HPDE6-E6E7 (cell line): ENCODE measurements around the gene SLMAP.

ENCODE experiments used
- DNase-seq: peaks from one replicate; pipeline ENCODE4 v3.0.0; 2011; ENCODE audit warnings: missing footprints; ENCODE audit errors: extremely low spot score

Gene SLMAP

GRCh38 chr3:57749542-57749941 is 6.6 kb upstream of the SLMAP start:
- DNase-seq = no peak

- DNase-seq = no peak
These were observed 3.8 kb upstream of the SLMAP start for GRCh38 chr3:57752307-57752706.

DNA sequence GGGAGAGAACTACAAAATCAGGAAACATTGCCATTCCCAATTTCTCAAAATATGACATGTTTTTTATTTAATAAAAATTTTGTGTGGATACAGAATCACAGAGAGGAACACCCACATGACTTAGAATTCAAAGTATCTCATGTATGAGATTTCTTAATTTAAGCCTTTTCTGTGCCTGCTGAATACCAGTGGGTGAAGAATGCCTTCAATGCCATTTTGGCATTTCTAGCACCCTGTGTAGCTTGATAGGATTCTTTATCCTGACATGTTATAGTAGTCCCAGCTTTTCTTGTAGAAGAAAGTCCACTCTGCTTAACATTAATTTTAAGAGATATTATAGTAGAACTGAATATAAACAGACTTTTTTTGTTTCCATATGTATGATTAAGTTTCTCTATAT is 3.1 kb upstream of the SLMAP start:
- no peak for DNase-seq

GRCh38 chr3:57755368-57755675 is 787 bp upstream of the SLMAP start:
- DNase-seq = no peak

- no peak for DNase-seq
These were observed 656 bp downstream of the SLMAP start for GRCh38 chr3:57756528-57757401.

DNA sequence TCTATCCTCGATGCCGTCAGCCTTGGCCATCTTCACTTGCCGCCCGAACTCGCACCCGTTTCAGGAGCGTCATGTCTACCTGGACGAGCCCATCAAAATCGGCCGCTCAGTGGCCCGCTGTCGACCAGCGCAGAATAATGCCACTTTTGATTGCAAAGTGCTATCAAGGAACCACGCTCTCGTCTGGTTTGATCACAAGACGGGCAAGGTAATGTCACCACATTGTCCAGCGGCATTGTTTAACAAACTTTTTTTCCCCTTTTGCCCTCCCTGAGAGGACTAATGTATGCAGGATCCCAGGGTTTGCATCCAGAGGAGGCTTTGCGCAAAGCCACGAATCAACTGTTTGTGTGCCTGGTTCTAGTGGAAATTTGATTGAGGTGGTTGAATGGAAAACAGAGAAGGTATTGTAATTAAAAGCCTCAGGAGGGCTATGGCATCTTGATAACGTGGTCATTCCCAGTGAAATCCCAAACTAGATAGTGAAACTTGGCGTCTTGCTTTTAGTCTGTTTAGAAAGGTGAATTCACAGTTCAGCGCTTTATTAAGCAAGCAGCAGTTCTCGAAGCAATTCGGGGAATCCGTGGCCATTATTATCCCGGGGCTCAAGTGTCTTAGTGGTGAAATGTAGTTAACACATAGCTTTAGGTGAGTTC is 1.7 kb downstream of the SLMAP start:
- DNase-seq = no peak

DNA sequence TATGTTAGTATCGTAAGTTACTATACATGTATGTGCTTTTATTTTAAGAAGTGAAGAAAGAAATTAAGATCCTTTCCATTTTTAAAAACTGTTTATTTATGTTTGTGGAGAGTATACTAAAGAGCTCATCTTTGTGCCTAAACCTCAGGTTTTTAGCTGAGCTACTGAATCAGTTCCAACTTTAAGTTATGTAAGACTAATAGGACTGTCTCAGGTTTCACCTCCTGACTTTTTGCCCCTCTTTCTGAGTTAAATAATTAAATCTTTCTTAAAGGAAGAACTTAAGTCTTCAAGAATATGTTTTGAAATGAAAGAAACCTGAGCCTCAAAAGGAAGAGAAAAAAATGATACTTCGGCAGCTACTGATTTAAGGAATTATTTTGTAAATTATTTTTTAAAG is 2.6 kb downstream of the SLMAP start:
- no peak for DNase-seq

DNA sequence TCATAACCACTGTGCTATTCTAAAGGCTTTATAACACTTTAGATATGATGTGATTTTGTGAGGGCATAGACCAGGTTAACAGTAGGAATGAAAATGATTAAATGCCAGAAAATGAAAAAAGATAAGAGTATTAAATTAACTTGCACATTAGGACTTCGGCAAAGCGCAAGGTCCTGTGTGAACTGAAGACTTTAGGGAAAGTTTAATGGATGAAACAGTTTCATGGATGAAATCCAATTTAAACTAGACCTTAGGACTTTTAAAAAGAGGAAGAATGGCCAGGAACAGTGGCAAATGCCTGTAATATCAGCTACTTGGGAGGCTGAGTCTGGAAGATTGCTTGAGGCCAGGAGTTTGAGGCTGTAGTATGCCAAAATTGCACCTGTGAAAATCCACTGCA is 8.7 kb downstream of the SLMAP start:
- DNase-seq = no peak

DNA sequence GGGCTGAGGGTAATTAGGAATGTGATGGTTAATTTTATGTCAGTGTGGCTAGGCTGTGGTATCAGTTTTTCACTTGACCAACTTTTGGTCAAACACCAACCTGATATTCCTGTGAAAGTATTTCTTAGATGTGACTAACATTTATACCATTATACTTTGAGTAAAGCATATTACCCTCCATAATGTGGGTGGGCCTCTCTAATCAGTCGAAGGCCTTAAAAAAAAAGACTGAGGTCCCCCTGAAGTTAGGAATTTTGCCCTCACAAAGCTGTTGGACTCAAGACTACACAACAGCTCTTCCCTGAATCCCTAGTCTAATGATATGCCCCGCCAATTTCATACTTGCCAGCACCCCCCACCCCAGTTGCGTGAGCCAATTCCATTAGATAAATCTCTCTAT is 12.5 kb downstream of the SLMAP start:
- DNase-seq = no peak

DNA sequence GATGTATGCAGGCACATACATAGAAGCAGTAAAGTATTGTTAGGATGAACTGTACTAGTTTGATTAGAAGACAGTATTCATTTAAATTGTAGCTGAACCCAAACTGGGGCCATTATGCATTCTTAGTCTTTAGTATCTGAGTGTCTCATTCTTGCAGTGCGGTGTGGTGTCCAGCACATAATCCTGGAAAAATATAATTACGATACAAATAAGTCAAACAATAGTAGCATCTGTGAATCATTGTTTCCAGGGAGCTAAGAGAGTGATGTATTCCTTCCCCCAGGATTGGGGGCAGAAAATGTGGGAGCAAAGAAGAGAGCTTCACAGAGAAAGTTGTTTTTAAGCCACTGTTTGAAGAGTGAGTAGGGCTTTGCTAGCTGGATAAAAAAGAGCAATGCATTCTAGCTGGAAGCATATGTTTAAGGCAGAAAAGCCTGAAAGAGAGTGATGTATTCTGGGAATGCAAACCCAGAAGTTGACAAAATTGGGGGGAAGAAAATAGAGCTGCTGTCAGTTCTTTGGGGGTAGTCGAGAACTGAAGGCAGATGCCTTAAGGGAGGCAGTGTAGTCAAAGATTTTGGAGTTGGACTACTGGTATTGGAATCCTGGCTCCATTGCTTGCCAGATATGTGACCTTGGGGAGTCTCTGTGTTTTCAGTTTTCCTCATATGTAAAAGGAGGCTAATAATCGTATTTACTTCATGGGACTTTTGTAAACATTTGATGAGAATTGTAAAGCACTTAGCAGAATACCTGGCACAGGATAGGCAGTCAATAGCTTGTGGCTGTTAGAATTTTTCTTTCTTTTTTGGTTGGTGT is 14.1 kb downstream of the SLMAP start:
- DNase-seq = no peak

- no peak for DNase-seq
These were observed 16.1 kb downstream of the SLMAP start for GRCh38 chr3:57772251-57772650.

DNA sequence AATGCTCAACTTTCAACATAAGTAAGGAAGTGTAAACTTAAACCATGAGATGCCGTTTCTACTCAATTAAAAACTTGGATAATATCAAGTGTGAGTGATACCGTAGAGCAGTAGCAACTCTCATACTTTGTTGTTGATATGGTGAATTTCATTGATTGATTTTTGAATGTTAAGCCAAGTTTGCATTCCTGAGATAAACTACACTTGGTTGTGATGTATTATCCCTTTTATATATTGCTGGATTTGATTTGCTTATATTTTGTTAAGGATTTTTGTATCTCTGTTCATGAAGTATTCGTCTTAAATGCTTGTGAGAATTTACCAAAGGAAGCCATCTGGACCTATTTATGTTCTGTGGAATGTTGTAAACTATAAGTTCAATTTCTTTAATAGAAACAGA is 21.7 kb downstream of the SLMAP start:
- DNase-seq = no peak

GRCh38 chr3:57778494-57778893 is 22.4 kb downstream of the SLMAP start:
- no peak for DNase-seq

- no peak for DNase-seq
These were observed 23.6 kb downstream of the SLMAP start for GRCh38 chr3:57779666-57780065.

GRCh38 chr3:57783186-57784088 is 27.3 kb downstream of the SLMAP start:
- no peak for DNase-seq

DNA sequence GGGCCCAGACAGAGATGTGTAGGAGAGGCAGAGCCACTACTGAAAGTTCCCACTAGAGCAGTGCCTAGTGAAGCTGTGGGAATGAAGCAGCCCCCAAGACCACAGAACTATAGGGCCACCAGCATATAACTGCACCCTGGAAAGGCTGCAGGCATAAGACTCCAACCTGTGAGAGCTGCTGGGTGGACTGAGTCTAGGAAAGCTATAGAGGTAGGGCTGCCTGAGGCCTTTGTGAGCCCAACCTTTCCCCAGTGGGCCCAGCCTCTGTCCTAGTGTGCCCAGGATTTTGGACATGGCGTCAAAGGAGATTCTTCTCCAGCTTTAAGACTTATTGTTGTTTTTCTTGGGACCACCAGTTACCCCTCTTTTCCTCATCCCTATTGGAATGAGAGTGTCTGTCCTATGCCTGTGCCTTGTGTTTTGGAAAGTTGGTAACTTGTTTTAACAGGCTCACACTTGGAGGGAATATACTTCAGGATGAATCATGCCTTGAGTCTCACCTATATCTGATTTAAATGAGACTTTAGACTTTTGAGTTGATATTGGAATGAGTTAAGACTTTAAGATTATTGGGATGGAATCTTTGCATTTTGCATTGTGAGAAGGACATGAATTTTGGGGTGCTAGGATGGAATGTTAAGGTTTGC is 28.1 kb downstream of the SLMAP start:
- DNase-seq = no peak

- DNase-seq = no peak
These were observed 29.3 kb downstream of the SLMAP start for GRCh38 chr3:57785446-57785845.

- no peak for DNase-seq
These were observed 31.9 kb downstream of the SLMAP start for GRCh38 chr3:57787867-57788623.

DNA sequence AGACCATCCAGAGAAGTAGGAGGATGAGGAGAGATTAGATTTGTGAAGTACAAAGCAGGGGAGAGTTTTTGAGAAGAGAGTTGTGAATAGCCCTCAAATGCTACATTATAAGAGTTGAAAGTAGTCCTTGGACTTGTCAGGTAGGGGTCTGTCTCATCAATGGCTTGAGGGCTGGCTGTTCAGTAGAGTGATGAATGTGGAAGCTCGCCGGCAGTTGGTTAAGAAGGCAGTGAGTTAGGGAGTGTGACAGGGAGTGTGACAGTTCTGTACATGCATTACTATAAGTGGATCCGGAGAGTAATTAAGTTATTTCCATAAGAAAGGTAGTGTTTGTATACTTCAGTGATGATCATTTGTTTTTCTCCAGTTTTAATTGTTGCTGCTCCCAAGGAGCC is 32.5 kb downstream of the SLMAP start:
- DNase-seq = no peak

GRCh38 chr3:57791245-57791644 is 35.1 kb downstream of the SLMAP start:
- DNase-seq = no peak
